Lower leg skin (tissue), 3 donors: Measurements from ENCODE around the gene ATF2.

Experiments
- POLR2A ChIP-seq, 2 donors: fragments of 450-650 bp; IDR thresholded peaks; one replicate each; pipeline ENCODE4 v1.6.1; 2016 to 2017; ENCODE audit warnings: antibody characterized with exemption in 2 of 2, mild to moderate bottlenecking in 1 of 2, moderate library complexity in 1 of 2
- TF ChIP-seq, protein P1 (sequence below), 3 donors: fragments of 450-650 bp; IDR thresholded peaks; one replicate each; pipeline ENCODE4 v1.5.1; 2016; ENCODE audit warnings: antibody characterized with exemption in 3 of 3, mild to moderate bottlenecking in 3 of 3, moderate library complexity in 2 of 3

DNA sequence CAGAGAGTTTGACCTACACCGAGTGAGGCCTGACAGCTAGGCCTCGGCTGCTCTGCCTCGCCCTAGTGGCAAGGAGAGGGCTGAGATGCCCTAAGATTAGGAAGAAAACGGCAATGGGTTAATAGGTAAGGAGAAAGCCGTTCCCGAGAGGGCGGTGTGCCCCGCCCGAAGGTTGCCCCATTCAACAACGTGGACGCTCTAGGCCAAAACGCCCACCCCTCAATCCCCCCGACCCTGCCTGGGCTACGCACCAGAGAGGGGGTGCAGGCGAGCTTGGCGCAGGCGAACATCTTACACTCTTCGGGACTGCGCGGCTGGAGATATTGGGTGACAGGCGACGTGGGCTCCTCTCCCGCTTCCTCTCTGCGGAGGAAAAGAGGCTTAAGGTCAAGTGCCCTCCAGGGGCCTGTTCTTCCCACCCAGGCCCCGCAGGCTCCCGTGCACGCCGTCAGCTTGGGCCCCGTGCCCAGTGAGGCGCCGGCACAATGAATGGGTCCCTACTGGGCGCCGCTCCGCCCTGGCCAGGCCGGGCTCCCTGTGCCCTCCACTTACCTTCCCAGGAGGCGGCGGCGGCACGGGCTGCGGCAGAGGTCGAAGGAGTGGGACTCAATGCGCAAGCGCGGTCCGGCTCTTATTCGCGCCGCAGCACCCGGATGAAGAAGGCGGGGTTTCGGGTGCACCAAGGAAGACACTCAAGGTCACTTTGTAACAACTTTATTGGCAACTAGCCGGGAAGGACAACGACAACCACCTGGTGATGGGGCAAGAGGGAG is 13.3 kb upstream of the ATF2 start, which contains the start of gene ATP5MC3:
- TF ChIP-seq, protein P1, sequence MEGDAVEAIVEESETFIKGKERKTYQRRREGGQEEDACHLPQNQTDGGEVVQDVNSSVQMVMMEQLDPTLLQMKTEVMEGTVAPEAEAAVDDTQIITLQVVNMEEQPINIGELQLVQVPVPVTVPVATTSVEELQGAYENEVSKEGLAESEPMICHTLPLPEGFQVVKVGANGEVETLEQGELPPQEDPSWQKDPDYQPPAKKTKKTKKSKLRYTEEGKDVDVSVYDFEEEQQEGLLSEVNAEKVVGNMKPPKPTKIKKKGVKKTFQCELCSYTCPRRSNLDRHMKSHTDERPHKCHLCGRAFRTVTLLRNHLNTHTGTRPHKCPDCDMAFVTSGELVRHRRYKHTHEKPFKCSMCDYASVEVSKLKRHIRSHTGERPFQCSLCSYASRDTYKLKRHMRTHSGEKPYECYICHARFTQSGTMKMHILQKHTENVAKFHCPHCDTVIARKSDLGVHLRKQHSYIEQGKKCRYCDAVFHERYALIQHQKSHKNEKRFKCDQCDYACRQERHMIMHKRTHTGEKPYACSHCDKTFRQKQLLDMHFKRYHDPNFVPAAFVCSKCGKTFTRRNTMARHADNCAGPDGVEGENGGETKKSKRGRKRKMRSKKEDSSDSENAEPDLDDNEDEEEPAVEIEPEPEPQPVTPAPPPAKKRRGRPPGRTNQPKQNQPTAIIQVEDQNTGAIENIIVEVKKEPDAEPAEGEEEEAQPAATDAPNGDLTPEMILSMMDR (IDR thresholded peaks at IDR 0.05) = no peak
- TF ChIP-seq POLR2A (IDR thresholded peaks at IDR 0.05) = no peak
